ENCODE measurements around the gene DLG2.

- TF ChIP-seq POLR2A (IDR thresholded peaks at IDR 0.05; ENCODE audit: low read depth), result no peak
- no peak for TF ChIP-seq CTCF (IDR thresholded peaks at IDR 0.05)
Observed at GRCh38 chr11:83865636-83866461, 1761.3 kb downstream of the DLG2 start.
